ENCODE data around the gene ZSWIM9. TPM values are rescaled to one million over a fixed set of nuclear protein-coding genes. Genes with fewer than 3 reads are reported as not detected.
"Not testable (repeated sequence)": the region's sequence is repeated elsewhere in the genome, so short reads cannot be mapped to it uniquely, and the experiment has no call there.

ZSWIM9 gene
- total RNA-seq, 2 donors from 2014 or later = 4.4 to 9.3 TPM

GRCh38 chr19:48230555-48231129 lies 60.2 kb downstream of the ZSWIM9 start:
- ATAC-seq (ENCODE audit: insufficient number of reproducible peaks, low FRiP score, low read depth) (no peak), DNase-seq (ENCODE audit: low spot score) (no peak)
- Histone ChIP-seq H3K27me3 (replicated peaks; ENCODE audit: insufficient read depth) (no peaks in the 10 kb centered on the region), H3K4me3 (no peak overlapping the region), H3K27ac (no peak overlapping the region), H3K9me3 (no peaks in the 10 kb centered on the region), H3K36me3 (peaks cover 26% of the 10 kb centered on the region), H3K4me1 (ENCODE audit: control insufficient read depth in 1 of 2, low read depth in 2 of 2) (no peaks in the 10 kb centered on the region)
- TF ChIP-seq CTCF (IDR thresholded peaks at IDR 0.05) = no peak

- Histone ChIP-seq H3K27me3 (replicated peaks; ENCODE audit: insufficient read depth) (no peaks in the 10 kb centered on the region), H3K27ac (no peak overlapping the region), H3K9me3 (no peaks in the 10 kb centered on the region), H3K36me3 (peaks cover 15% of the 10 kb centered on the region), H3K4me3 (no peak overlapping the region), H3K4me1 (ENCODE audit: control insufficient read depth in 1 of 2, low read depth in 2 of 2) (no peaks in the 10 kb centered on the region)
- no peak for TF ChIP-seq CTCF (IDR thresholded peaks at IDR 0.05)
- ATAC-seq (ENCODE audit: insufficient number of reproducible peaks, low FRiP score, low read depth) (no peak), DNase-seq (ENCODE audit: low spot score) (no peak)
Measured at GRCh38 chr19:48237057-48237456, 66.6 kb downstream of the ZSWIM9 start.

- no peaks in the 10 kb centered on the region for H3K27me3 ChIP-seq (replicated peaks; ENCODE audit: insufficient read depth)
- H3K27ac ChIP-seq = no peak overlapping the region
- no peak overlapping the region for H3K4me3 ChIP-seq
- no peak for ATAC-seq (ENCODE audit: insufficient number of reproducible peaks, low FRiP score, low read depth)
- no peaks in the 10 kb centered on the region for H3K9me3 ChIP-seq
- peaks cover 8% of the 10 kb centered on the region for H3K36me3 ChIP-seq
- no peaks in the 10 kb centered on the region for H3K4me1 ChIP-seq (ENCODE audit: control insufficient read depth in 1 of 2, low read depth in 2 of 2)
- DNase-seq (ENCODE audit: low spot score) = no peak
- no peak for TF ChIP-seq CTCF (IDR thresholded peaks at IDR 0.05)
Measured at GRCh38 chr19:48239120-48239519, 68.6 kb downstream of the ZSWIM9 start.

GRCh38 chr19:48239582-48240141 lies 69.2 kb downstream of the ZSWIM9 start:
- DNase-seq (ENCODE audit: low spot score) (no peak), ATAC-seq (ENCODE audit: insufficient number of reproducible peaks, low FRiP score, low read depth) (no peak)
- Histone ChIP-seq H3K9me3 (no peaks in the 10 kb centered on the region), H3K27me3 (replicated peaks; ENCODE audit: insufficient read depth) (no peaks in the 10 kb centered on the region), H3K27ac (no peak overlapping the region), H3K4me1 (ENCODE audit: control insufficient read depth in 1 of 2, low read depth in 2 of 2) (no peaks in the 10 kb centered on the region), H3K36me3 (peaks cover 8% of the 10 kb centered on the region), H3K4me3 (no peak overlapping the region)
- TF ChIP-seq CTCF (IDR thresholded peaks at IDR 0.05) = no peak

GRCh38 chr19:48241771-48242170 lies 71.3 kb downstream of the ZSWIM9 start:
- H3K36me3 ChIP-seq; H3K27me3 ChIP-seq (replicated peaks; ENCODE audit: insufficient read depth); DNase-seq (ENCODE audit: low spot score); H3K9me3 ChIP-seq; H3K4me1 ChIP-seq (ENCODE audit: control insufficient read depth in 1 of 2, low read depth in 2 of 2); ATAC-seq (ENCODE audit: insufficient number of reproducible peaks, low FRiP score, low read depth); H3K4me3 ChIP-seq; H3K27ac ChIP-seq: not testable (repeated sequence)

- ATAC-seq (ENCODE audit: insufficient number of reproducible peaks, low FRiP score, low read depth) = no peak
- DNase-seq (ENCODE audit: low spot score) = no peak
- TF ChIP-seq CTCF (IDR thresholded peaks at IDR 0.05) = no peak
- Histone ChIP-seq H3K4me3 (no peak overlapping the region), H3K9me3 (no peaks in the 10 kb centered on the region), H3K27ac (no peak overlapping the region), H3K4me1 (ENCODE audit: control insufficient read depth in 1 of 2, low read depth in 2 of 2) (no peaks in the 10 kb centered on the region), H3K36me3 (peaks cover 15% of the 10 kb centered on the region), H3K27me3 (replicated peaks; ENCODE audit: insufficient read depth) (no peaks in the 10 kb centered on the region)
Measured at GRCh38 chr19:48244281-48244680, 73.8 kb downstream of the ZSWIM9 start.

Data from thoracic aorta (tissue), 2 donors.